H1 (cell line): Measurements from ENCODE around the gene KLK7. TPM values are rescaled to one million over a fixed set of nuclear protein-coding genes. Genes with fewer than 3 reads are reported as not detected.

Experiments
- ATF2 ChIP-seq: IDR thresholded peaks from 2 replicates; pipeline ENCODE4 v1.6.1; 2012; ENCODE audit warnings: low read length, inconsistent platforms
- RNF2 ChIP-seq: fragments of 200-900, 300-1000 bp; sonication (generic); IDR thresholded peaks from 2 replicates; pipeline ENCODE4 v1.7.1; 2016; ENCODE audit warnings: borderline replicate concordance, low read depth, mild to moderate bottlenecking, antibody characterized with exemption, low read length; ENCODE audit not compliant: poor library complexity, severe bottlenecking; ENCODE audit errors: missing control alignments
- polyA plus RNA-seq, 7 experiments: library from polyadenylated mRNA; depleted of rRNA in 3 of 7; stranded (reverse) in 5 of 7; unstranded in 2 of 7; fragments of >200 nt in 5 of 7; fragments of 200-250 nt in 2 of 7; gene quantifications; 1 replicate in 5 of 7; 2 replicates in 1 of 7; 4 replicates in 1 of 7; pipeline versions ENCODE4 v1.2.1 to v1.2.3, GENCODE V29; 2011 to 2013; ENCODE audit warnings: missing spikeins in 2 of 7, mixed read lengths in 2 of 7
- total RNA-seq: library from RNA; stranded (reverse); fragmentation: NEBNext Ultra II Directional; extraction: Animal tissue kit (Norgen Biotek cat#: 25700); gene quantifications from 2 replicates; pipeline ENCODE4 v1.2.1, GENCODE V29; 2021

Gene KLK7
- total and polyA plus RNA-seq, 2 of the 8 experiments (the other 6 are each of a cell fraction or from before 2014, with no cell fraction given) = 0.73 to 1.4 TPM

GRCh38 chr19:51019544-51019925, 35.8 kb upstream of the KLK7 start, which contains the start of gene KLK10 (continued):
- TF ChIP-seq RNF2 (no peak), ATF2 (no peak)
- TF ChIP-seq, all 59 proteins: peak for 0
